Left ventricle myocardium inferior (tissue), 1 donor: ENCODE data around the gene TMEM212. TPM values are rescaled to one million over a fixed set of nuclear protein-coding genes. Genes with fewer than 3 reads are reported as not detected.
A peak's percentile ranks its signal among the peaks of the same experiment; 100 is the strongest.

ENCODE experiments used
- DNase-seq: peaks from one replicate; pipeline ENCODE4 v3.0.0-alpha.2; 2020
- H3K27ac ChIP-seq: fragments of 200-600 bp; replicated peaks from 2 replicates; pipeline ENCODE4 v1.8.0; 2021
- H3K27me3 ChIP-seq: fragments of 200-600 bp; 2 replicates; pipeline ENCODE4 v1.8.0; 2021; ENCODE audit warnings: low read depth
- H3K36me3 ChIP-seq: fragments of 200-600 bp; 2 replicates; pipeline ENCODE4 v1.8.0; 2021
- H3K4me1 ChIP-seq: fragments of 200-600 bp; 2 replicates; pipeline ENCODE4 v1.8.0; 2021
- H3K4me3 ChIP-seq: fragments of 200-600 bp; 2 replicates; pipeline ENCODE4 v1.8.0; 2021; ENCODE audit warnings: mild to moderate bottlenecking, moderate library complexity
- H3K9me3 ChIP-seq: fragments of 200-600 bp; replicated peaks from 2 replicates; pipeline ENCODE4 v1.8.0; 2021
- CTCF ChIP-seq: fragments of 200-600 bp; IDR thresholded peaks from 2 replicates; pipeline ENCODE4 v1.8.0; 2021; ENCODE audit warnings: antibody characterized with exemption, mild to moderate bottlenecking, borderline replicate concordance
- intact Hi-C: fragments of 100-400 bp; cut with micrococcal nuclease; formaldehyde crosslinking; loops from one replicate; pipeline ENCODE4 v1.11.0; 2022
- total RNA-seq: library from RNA; stranded (reverse); fragmentation: NEBNext Ultra II Directional; extraction: Animal tissue kit (Norgen Biotek cat#: 25700); gene quantifications from one replicate; pipeline ENCODE4 v1.2.1, GENCODE V29; 2021
- donor health status: DM: no; HTN: yes; CAD: no; lungs with severe emphysema.

Gene TMEM212
- total RNA-seq, 1 donor from 2014 or later, result not detected

DNA sequence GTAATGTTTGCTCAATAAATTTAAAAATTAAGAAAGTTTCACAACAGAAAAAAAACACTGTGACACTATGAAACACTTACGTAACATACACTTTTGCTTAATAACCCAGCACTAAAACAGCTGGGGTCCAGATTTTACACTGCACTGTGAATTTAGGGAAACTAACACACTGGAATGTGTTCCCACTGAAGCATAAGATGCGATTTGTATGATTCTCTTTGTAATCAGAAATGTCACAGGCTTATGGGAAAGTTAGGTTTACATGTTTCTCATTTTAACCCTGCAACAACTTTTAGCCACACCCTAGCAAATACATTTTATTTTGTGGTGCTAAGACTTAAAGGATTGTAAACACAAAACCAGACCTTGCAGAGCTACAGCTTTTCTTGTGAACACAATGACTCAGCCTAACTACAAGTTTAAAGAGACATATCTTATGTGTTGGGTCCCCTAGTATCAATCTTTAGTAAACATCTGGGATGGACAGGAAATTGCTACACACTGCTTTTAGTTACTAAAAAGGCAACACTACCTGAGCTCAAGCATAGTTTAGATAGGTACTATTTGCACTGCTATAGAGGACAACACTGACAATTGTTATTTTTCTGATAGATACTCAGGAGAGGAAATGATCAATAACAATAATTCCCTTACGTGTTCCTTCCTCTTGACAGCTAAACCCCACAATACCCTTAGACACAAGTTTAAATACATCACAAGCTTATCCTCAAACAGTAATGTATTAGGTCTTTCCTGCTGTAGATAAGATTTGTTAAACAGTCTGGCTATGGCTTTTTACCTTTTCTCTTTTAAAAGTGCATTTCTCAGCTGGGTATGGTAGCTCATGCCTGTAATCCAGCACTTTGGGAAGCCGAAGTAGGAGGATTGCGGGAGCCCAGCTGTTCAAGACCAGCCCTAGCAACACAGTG, 36.7 kb upstream of the TMEM212 start:
- no peak for DNase-seq
- H3K9me3 ChIP-seq, result no peaks in the 10 kb centered on the region
- H3K4me1 ChIP-seq, result peaks cover 71% of the 10 kb centered on the region
- intact Hi-C loops, result no loop called here
- peak overlapping the region; percentile 86 for H3K27ac ChIP-seq
- no peaks in the 10 kb centered on the region for H3K27me3 ChIP-seq
- H3K4me3 ChIP-seq, result no peak overlapping the region
- TF ChIP-seq CTCF, result no peak
- no peaks in the 10 kb centered on the region for H3K36me3 ChIP-seq

DNA sequence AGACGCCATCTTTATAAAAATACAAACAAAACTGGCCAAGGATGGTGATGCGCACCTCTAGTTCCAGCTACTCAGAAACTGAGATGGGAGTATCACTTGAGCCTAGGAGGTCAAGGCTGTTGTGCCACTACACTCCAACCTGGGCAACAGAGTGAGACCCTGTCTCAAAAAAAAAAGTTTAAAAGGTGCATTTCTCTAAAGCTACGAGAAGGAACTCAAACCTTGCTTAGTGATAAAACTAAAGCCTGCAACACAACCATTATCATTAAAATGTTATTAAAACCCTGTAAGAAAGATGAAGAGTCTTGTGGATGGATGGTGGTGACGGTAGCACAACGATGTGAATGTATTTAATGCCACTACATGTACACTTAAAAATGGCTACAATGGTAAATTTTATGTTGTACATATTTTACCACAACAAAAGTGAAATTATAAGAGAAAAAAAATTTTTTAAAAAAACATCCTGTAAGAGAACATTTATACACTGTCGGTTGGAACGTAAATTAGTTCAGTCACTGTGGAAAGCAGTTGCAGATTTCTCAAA, 35.9 kb upstream of the TMEM212 start:
- Histone ChIP-seq H3K9me3 (no peaks in the 10 kb centered on the region), H3K36me3 (no peaks in the 10 kb centered on the region), H3K27ac (peak overlapping the region; percentile 86), H3K4me1 (peaks cover 64% of the 10 kb centered on the region), H3K27me3 (no peaks in the 10 kb centered on the region), H3K4me3 (no peak overlapping the region)
- intact Hi-C loops, result no loop called here
- DNase-seq, result no peak
- TF ChIP-seq CTCF, result no peak

DNA sequence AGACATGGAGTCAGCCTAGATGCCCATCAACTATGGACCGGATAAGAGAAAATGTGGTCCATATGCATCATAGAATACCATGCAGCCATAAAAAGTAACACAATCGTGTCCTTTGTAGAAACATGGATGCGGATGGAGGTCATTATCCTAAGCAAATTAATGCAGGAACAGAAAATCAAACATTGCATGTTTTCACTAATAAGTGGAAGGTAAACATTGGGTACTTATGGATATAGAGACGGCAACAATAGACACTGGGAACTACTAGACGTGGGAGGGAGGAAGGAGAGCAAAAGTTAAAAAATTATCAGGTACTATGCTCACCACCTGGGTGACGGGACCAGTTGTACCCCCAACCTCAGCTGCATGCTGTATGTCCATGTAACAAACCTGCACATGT, 35.3 kb upstream of the TMEM212 start:
- Histone ChIP-seq H3K36me3 (no peaks in the 10 kb centered on the region), H3K9me3 (no peaks in the 10 kb centered on the region), H3K4me3 (no peak overlapping the region), H3K27me3 (no peaks in the 10 kb centered on the region), H3K4me1 (peaks cover 58% of the 10 kb centered on the region), H3K27ac (no peak overlapping the region)
- no peak for TF ChIP-seq CTCF
- DNase-seq, result no peak
- intact Hi-C loops, result no loop called here

DNA sequence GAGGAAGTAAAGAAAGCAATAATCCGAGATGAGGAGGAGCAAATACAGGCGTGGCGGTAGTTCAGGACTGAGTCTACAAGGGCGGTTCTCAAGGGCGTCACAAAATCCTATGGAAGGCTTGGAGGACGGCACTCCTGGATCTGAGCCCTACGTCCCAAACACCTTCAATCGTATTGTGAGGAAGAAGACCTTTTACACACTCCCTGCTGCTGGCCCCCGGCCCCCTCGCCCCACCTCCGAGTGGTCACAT, 33.6 kb upstream of the TMEM212 start:
- no peak for TF ChIP-seq CTCF
- intact Hi-C loops, result no loop called here
- Histone ChIP-seq H3K36me3 (no peaks in the 10 kb centered on the region), H3K4me1 (peaks cover 51% of the 10 kb centered on the region), H3K27me3 (no peaks in the 10 kb centered on the region), H3K4me3 (peak overlapping the region; percentile 85), H3K27ac (peak overlapping the region; percentile 97), H3K9me3 (no peaks in the 10 kb centered on the region)
- DNase-seq, result no peak

GRCh38 chr3:171809861-171810628, 33.1 kb upstream of the TMEM212 start, which contains the start of gene PLD1:
TSS of gene PLD1 (minus strand) at chr3:171810483. CDS start at chr3:171738051, 72,432 bp downstream.
- peak; percentile 90 for DNase-seq
- H3K4me3 ChIP-seq, result peak within 1 kb of the TSS; percentile 85
- no peaks in the 10 kb centered on the region for H3K27me3 ChIP-seq
- TF ChIP-seq CTCF, result no peak
- no peaks in the 10 kb centered on the region for H3K36me3 ChIP-seq
- peaks cover 46% of the 10 kb centered on the region for H3K4me1 ChIP-seq
- H3K27ac ChIP-seq, result peak within 1 kb of the TSS; percentile 97
- no peaks in the 10 kb centered on the region for H3K9me3 ChIP-seq
- intact Hi-C loops, result no loop called here
